WTC11 (cell line): ENCODE results near the gene CSNK2A1.

Source experiments
- CREM ChIP-seq: sonication (generic); formaldehyde crosslinking; IDR thresholded peaks from 2 replicates; pipeline ENCODE4 v1.8.1; 2022; ENCODE audit warnings: mild to moderate bottlenecking, missing genetic modification reagents, moderate library complexity
- CTCF ChIP-seq: fragments of 200-600 bp; IDR thresholded peaks from 2 replicates; pipeline ENCODE4 v1.8.0; 2022; ENCODE audit warnings: antibody characterized with exemption
- E2F4 ChIP-seq: sonication (generic); formaldehyde crosslinking; IDR thresholded peaks from 2 replicates; pipeline ENCODE4 v1.8.1; 2022; ENCODE audit warnings: low read depth, mild to moderate bottlenecking, moderate library complexity, missing genetic modification reagents, borderline replicate concordance
- ELF4 ChIP-seq: sonication (generic); formaldehyde crosslinking; IDR thresholded peaks from 2 replicates; pipeline ENCODE4 v1.8.1; 2022; ENCODE audit warnings: low read depth, mild to moderate bottlenecking, moderate library complexity, missing genetic modification reagents
- NFYB ChIP-seq: sonication (generic); formaldehyde crosslinking; conservative IDR thresholded peaks from 2 replicates; pipeline ENCODE4 v1.8.0; 2022; ENCODE audit warnings: low read depth, missing genetic modification reagents
- NR2C2 ChIP-seq: sonication (generic); formaldehyde crosslinking; IDR thresholded peaks from 2 replicates; pipeline ENCODE4 v1.8.0; 2022; ENCODE audit warnings: mild to moderate bottlenecking, missing genetic modification reagents
- NR3C1 ChIP-seq: sonication (generic); formaldehyde crosslinking; conservative IDR thresholded peaks from 2 replicates; pipeline ENCODE4 v1.8.1; 2023; ENCODE audit warnings: low read depth, mild to moderate bottlenecking, missing genetic modification reagents
- RELA ChIP-seq: sonication (generic); formaldehyde crosslinking; IDR thresholded peaks from 2 replicates; pipeline ENCODE4 v1.8.1; 2022; ENCODE audit warnings: missing genetic modification reagents, mild to moderate bottlenecking, borderline replicate concordance

- TF ChIP-seq RELA (CRISPR knock-in tag) (no peak), NR2C2 (CRISPR knock-in tag) (no peak), CREM (CRISPR knock-in tag) (no peak), CTCF (no peak), NR3C1 (no peak), ELF4 (CRISPR knock-in tag) (no peak), NFYB (no peak), E2F4 (CRISPR knock-in tag) (no peak)
These were observed 27.9 kb downstream of the CSNK2A1 start for GRCh38 chr20:515696-516095.
